HL-60 (cell line): Measurements from ENCODE around the gene BCAN.
"Not testable (repeated sequence)": the region's sequence is repeated elsewhere in the genome, so short reads cannot be mapped to it uniquely, and the experiment has no call there.

Source experiments
- DNase-seq, 2 experiments: peaks; one replicate each; pipeline ENCODE4 v3.0.0-alpha.2; 2010 to 2020; ENCODE audit warnings: low read depth in 1 of 2, low spot score in 1 of 2
- H3K27ac ChIP-seq: fragments of 250-450 bp; sonication (Bioruptor Pico); replicated peaks from 2 replicates; pipeline ENCODE4 v1.5.1; 2020; ENCODE audit warnings: mild to moderate bottlenecking, moderate library complexity
- H3K27me3 ChIP-seq: fragments of 250-450 bp; sonication (Bioruptor Pico); 2 replicates; pipeline ENCODE4 v1.5.1; 2021; ENCODE audit warnings: mild to moderate bottlenecking, moderate library complexity; ENCODE audit not compliant: insufficient read depth, poor library complexity, severe bottlenecking
- H3K4me3 ChIP-seq: replicated peaks from 2 replicates; pipeline ENCODE4 v1.5.1; 2011; ENCODE audit warnings: mild to moderate bottlenecking, control low read depth, low read length; ENCODE audit not compliant: insufficient read depth
- CTCF ChIP-seq: IDR thresholded peaks from one replicate; pipeline ENCODE4 v1.5.1; 2011; ENCODE audit warnings: low read length, control low read depth, inconsistent platforms; ENCODE audit not compliant: insufficient read depth
- GABPA ChIP-seq: IDR thresholded peaks from 2 replicates; pipeline ENCODE4 v1.6.1; 2012; ENCODE audit warnings: low read depth
- POLR2AphosphoS5 ChIP-seq: IDR thresholded peaks from 2 replicates; pipeline ENCODE4 v1.6.1; 2012; ENCODE audit warnings: low read depth
- REST ChIP-seq: IDR thresholded peaks from 2 replicates; pipeline ENCODE4 v1.6.1; 2012; ENCODE audit warnings: low read depth; ENCODE audit not compliant: insufficient replicate concordance
- SPI1 ChIP-seq: IDR thresholded peaks from 2 replicates; pipeline ENCODE4 v1.6.1; 2012; ENCODE audit warnings: low read depth, mild to moderate bottlenecking, borderline replicate concordance

Gene BCAN

GRCh38 chr1:156608981-156609380, 32.9 kb upstream of the BCAN start:
- TF ChIP-seq CTCF, result peak; percentile 30
- TF ChIP-seq SPI1, result no peak
- no peak overlapping the region for H3K4me3 ChIP-seq
- DNase-seq, result peak in 1 of 2 experiments; percentile 40

GRCh38 chr1:156610072-156610471, 31.8 kb upstream of the BCAN start:
- DNase-seq, H3K27ac ChIP-seq, H3K4me3 ChIP-seq, H3K27me3 ChIP-seq: not testable (repeated sequence)

More at GRCh38 chr1:156608981-156609380, 32.9 kb upstream of the BCAN start:
- no peaks in the 10 kb centered on the region for H3K27me3 ChIP-seq
- H3K27ac ChIP-seq, result no peak overlapping the region

- TF ChIP-seq SPI1 (0 out of 2 replicates have a peak, but pooled peaks have one; percentile 10), POLR2AphosphoS5 (no peak)
- H3K27me3 ChIP-seq, result peaks cover 15% of the 10 kb centered on the region
These were observed 29.3 kb upstream of the BCAN start for GRCh38 chr1:156612666-156613065.

GRCh38 chr1:156615946-156616345, 26.0 kb upstream of the BCAN start:
- no peak overlapping the region for H3K4me3 ChIP-seq
- no peak overlapping the region for H3K27ac ChIP-seq
- H3K27me3 ChIP-seq, result peaks cover 28% of the 10 kb centered on the region
- TF ChIP-seq REST (no peak), POLR2AphosphoS5 (no peak), CTCF (no peak), GABPA (no peak), SPI1 (no peak)
- DNase-seq, result no peak

More at GRCh38 chr1:156612666-156613065, 29.3 kb upstream of the BCAN start:
- no peak for DNase-seq
- Histone ChIP-seq H3K4me3 (no peak overlapping the region), H3K27ac (no peak overlapping the region)

- H3K4me3 ChIP-seq, result no peak overlapping the region
- H3K27me3 ChIP-seq, result peaks cover 28% of the 10 kb centered on the region
- no peak for TF ChIP-seq REST
- no peak for DNase-seq
- H3K27ac ChIP-seq, result no peak overlapping the region
These were observed 25.5 kb upstream of the BCAN start for GRCh38 chr1:156616463-156616862.
